ENCODE results near the gene HECTD4. TPM values are rescaled to one million over a fixed set of nuclear protein-coding genes. Genes with fewer than 3 reads are reported as not detected.
"Not testable (repeated sequence)": the region's sequence is repeated elsewhere in the genome, so short reads cannot be mapped to it uniquely, and the experiment has no call there.

Gene HECTD4
- total RNA-seq, 1 donor from 2014 or later = 20.2 TPM

DNA sequence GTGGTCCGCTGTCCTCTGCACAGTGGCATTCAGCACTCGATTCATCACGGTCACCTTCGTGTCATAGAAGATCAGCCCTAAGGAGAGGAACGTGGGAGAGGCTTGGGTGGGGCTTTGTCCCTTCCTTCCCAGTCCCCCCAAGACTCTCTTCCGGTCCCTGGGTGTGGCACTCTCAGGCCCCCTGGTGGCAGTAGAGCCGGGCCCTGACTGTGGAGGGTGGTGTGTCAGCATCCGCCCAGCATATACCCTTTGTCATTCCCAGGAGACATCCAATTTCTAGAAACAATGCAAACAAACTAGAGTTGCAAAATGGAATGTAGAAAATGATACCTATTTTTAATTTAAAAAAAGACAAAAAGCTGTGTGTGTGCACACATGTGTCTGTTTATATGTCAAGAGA is 211.9 kb downstream of the HECTD4 start:
- intact Hi-C loops (cut with micrococcal nuclease) = no loop called here
- DNase-seq = no peak
- ATAC-seq = peak; percentile 38

DNA sequence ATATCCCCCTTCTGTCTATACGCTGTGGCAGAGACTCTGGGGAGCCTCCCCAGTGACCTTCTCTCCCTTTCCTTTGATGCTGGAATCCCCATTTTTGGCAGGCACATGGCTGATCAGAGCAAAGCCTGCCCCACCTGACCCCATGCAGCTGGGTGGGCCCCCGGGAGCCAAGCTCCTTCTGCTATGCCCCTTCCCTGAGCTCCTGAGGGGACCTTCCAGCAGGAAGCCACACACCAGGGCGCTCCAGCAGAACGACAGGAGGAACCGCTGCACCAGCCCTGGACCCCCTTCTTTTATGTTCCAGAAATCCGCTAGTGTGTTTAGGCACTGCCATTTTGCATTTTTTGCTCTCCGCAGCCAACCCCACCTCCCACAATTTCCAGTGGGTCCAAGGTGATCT is 212.3 kb downstream of the HECTD4 start:
- no peak for ATAC-seq
- intact Hi-C loops (cut with micrococcal nuclease) = no loop called here
- no peak for DNase-seq

DNA sequence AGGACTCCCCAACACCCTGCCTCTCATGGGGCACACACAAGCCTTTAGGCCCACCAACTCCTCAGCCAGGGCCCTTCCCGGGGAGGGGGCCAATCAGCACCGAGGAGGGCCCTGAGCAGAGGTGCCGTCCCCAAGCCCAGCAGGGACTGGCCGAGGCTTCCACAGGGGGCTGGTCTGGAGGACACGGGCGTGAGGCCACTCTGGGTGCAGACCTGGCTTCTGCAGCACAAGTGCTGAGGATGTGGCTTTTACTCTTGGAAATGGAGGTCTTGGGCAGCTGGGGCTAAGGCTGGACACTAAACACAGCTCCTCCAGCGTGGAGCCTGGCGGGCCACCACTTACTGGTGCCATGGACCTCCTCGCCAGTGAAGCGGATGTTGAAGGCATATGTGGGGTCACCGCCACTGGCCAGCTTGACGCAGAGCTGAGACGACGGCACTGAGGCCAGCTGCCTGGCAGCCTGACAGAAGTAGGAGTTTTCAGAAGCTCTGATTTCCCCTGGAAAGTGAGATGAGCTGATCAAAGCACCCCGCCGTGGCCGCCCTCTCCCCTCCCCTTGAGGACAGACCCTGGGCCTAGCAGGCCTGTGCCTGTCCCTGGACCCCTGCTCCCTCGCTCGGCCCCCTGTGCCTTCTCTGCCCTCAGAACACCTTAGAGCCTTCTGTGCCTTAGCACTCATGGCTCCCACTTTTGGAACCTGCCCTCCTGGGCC is 212.9 kb downstream of the HECTD4 start:
- intact Hi-C loops (cut with micrococcal nuclease) = no loop called here
- ATAC-seq (no peak), DNase-seq (no peak)

DNA sequence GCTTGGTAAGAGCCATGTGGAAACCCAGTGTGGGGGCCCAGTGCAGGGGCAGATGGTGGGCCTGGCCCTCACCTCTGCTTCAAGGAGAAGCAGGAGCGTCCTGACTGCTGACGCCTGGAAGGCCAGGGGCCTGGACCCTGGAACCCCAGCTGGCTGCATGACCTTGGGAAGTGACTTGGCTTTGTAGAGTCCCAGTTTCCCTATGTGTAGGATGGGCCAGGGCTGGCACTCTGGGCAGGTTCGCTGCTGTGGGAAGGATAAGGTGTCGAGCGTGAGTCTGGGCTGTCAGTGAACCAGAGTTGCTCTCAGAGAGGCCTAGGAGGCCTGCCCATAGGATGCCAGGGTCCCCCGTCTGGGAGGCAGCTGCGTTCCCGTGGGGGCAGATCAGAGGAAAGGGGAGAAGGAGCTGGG is 213.7 kb downstream of the HECTD4 start:
- ATAC-seq (no peak), DNase-seq (no peak)
- intact Hi-C loops (cut with micrococcal nuclease) = no loop called here

GRCh38 chr12:112167718-112168525 is 214.3 kb downstream of the HECTD4 start:
- intact Hi-C loops (cut with micrococcal nuclease) = no loop called here
- ATAC-seq (no peak), DNase-seq (no peak)

DNA sequence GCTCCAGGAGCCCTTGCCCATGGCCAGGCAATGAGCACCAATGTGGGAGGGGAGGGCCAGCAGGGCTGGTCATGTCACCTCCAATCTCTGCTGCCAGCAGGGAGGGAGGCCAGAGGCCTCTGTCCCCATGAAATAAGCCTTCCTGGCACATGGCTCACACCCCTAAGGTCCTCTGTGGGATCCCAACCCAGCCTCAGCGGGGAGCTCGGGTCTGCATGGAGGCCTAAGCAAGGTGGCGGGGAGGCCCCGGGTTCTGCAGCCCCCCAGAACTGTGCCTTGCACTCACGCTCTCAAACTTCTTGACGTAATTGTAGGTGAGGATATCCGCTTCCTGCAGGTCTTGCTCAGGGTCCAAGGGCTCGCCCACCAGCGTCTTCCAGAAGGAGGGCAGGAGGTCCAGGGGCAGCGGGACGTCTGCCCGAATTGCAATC is 215.2 kb downstream of the HECTD4 start:
- DNase-seq = no peak
- ATAC-seq = no peak
- intact Hi-C loops (cut with micrococcal nuclease) = no loop called here

DNA sequence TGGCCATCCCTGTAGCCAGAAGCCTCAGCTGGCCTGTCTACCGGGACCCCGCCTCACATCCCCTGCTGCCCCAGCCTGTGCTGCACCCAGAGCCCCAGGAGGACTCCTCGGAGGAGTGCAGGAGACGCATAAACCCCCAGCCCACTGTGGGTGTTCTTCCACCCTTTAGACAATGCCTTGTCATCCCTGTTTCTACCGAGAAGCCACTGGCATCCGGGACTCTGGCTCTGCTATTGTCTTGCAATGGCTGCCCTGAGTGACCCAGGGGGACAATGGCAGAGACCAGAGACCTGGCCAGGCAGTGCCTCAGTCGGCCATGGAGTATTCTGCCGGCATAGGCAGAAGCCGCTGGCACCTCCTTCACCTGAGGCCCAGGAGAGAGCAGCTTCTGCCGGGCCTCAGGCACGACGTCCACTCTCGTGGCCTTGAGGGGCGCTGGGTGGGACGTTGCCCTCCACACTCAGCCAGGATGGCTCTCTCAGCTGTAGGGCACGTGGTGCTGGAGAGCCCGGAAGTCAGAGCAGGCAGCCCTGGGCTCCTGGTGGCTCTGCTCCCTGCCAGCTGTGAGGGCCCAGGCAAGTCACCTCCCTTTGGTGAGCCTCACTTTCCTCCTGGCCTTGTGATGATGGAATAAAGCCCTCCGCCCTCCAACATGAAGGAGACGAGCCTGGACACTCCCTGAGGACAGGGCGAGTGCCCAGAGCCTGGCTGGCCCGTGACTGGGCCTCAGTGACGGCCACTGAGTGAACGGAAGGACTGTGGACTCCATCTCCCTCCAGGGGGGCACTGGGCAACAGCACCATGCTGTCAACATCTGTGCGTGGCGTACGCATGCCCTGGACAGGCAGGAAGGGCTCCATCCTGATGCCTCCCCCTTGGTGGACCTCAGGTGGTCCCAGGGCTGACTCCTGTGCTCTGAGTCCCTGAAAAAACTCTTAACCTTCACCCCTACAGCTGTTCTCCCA is 215.9 kb downstream of the HECTD4 start:
- no peak for DNase-seq

DNA sequence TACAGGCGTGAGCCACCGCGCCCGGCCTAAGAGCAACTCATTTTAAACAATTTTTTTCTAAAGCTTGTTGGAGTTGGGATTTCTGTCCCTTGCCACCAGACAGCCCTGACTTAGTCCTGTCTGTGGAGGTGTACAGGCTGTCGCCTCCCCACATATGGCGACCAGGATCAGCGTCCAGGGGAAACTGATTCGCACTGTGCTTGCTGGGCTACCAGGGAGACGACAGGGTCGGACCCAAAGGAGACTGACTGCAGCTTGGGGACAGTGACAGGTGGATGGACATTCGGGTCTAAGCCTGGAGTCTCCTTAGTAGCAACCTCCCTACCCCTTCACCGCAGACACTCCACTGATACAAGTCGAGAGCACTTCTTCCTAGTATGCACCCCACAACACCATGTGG is 216.6 kb downstream of the HECTD4 start:
- ATAC-seq (no peak), DNase-seq (no peak)
- intact Hi-C loops (cut with micrococcal nuclease) = no loop called here

More for the DNA sequence above, 215.9 kb downstream of the HECTD4 start:
- no peak for ATAC-seq
- intact Hi-C loops (cut with micrococcal nuclease) = no loop called here

- intact Hi-C loops (cut with micrococcal nuclease) = no loop called here
- ATAC-seq (no peak), DNase-seq (no peak)
Measured at GRCh38 chr12:112164011-112164660, 218.1 kb downstream of the HECTD4 start.

- ATAC-seq (no peak), DNase-seq (no peak)
- intact Hi-C loops (cut with micrococcal nuclease) = no loop called here
Measured at GRCh38 chr12:112163471-112163991, 218.7 kb downstream of the HECTD4 start.

DNA sequence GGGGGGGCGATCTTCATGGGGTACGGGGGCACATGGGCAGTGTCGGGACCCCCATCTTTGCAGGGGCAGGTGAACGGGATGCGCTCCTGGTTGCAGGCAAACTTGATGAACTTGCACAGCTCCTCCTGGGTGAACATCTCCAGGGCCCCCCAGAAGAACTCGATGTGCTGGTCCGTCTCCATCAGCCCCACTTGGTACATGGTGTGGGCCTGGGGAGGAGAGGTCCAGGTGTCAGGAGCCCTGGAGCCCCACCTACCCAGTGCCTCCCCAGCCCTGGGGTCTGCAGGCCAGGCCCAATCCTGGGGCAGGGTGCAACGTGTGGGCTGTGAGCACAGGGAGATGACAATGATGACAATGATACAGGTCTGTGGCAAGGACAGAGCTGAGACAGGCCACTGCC is 219.2 kb downstream of the HECTD4 start:
- DNase-seq = no peak
- intact Hi-C loops (cut with micrococcal nuclease) = no loop called here

GRCh38 chr12:112162241-112162790 is 219.9 kb downstream of the HECTD4 start:
- intact Hi-C loops (cut with micrococcal nuclease) = no loop called here
- ATAC-seq (no peak), DNase-seq (no peak)

More for the DNA sequence above, 219.2 kb downstream of the HECTD4 start:
- no peak for ATAC-seq

GRCh38 chr12:112161711-112162110 is 220.5 kb downstream of the HECTD4 start:
- ATAC-seq (peak; percentile 46), DNase-seq (no peak)
- intact Hi-C loops (cut with micrococcal nuclease) = no loop called here

- DNase-seq = no peak
- intact Hi-C loops (cut with micrococcal nuclease) = no loop called here
- no peak for ATAC-seq
Measured at GRCh38 chr12:112160611-112161010, 221.6 kb downstream of the HECTD4 start.

- intact Hi-C loops (cut with micrococcal nuclease) = no loop called here
- DNase-seq (no peak), ATAC-seq (no peak)
Measured at GRCh38 chr12:112159146-112159541, 223.1 kb downstream of the HECTD4 start.

DNA sequence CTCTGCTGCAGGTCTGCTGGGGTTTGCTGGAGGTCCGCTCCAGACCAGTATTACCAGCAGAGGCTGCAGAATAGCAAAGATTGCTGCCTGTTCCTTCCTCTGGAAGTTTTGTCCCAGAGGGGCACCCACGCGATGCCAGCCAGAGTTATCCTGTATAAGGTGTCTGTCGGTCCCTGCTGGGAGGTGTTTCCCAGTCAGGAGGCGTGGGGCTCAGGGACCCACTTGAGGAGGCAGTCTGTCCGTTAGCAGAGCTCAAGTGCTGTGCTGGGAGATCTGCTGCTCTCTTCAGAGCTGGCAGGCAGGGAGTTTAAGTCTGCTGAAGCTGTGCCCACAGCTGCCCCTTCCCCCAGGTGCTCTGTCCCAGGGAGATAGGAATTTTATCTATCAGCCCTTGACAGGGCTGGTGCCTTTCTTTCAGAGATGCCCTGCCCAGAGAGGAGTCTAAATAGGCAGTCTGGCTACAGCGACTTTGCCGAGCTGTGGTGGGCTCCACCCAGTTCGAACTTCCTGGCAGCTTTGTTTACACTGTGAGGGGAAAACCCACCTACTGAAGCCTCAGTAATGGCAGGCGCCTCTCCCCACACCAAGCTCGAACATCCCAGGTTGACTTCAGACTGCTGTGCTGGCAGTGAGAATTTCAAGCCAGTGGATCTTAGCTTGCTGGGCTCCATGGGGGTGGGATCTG is 223.6 kb downstream of the HECTD4 start:
- DNase-seq; intact Hi-C loops (cut with micrococcal nuclease); ATAC-seq: not testable (repeated sequence)

DNA sequence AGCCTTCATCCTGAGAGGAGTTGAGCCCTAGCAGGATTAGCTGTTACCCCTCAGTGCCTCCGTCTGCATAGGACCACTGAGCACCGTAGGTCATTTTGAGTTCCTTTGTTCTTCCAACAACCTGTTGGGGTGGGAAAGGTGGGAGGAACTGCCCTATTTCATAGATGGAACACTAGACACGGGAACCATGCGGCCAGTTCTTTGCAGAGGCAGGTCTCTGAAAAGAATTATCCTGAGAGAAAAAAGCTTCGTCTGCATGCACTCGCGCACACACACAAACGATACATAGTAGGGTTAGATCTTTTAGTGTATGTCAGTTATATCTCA is 228.4 kb downstream of the HECTD4 start:
- DNase-seq (no peak), ATAC-seq (no peak)
- intact Hi-C loops (cut with micrococcal nuclease) = no loop called here
